HCT116 (cell line): ENCODE data around the gene IGSF3. TPM values are rescaled to one million over a fixed set of nuclear protein-coding genes. Genes with fewer than 3 reads are reported as not detected.
A peak's percentile ranks its signal among the peaks of the same experiment; 100 is the strongest.

Experiments used
- ATAC-seq: fragments of 200-7000 bp; cut with Tn5 transposase; 2 replicates; pipeline ENCODE4 v1.9.1; 2020; ENCODE audit warnings: mild to moderate bottlenecking, moderate library complexity
- BruUV-seq: library from RNA; stranded (reverse); fragments of 400-500 nt; replicated peaks from 2 replicates; lab custom pipeline; 2021; lab: Mats Ljungman, UMichigan
- CTCF ChIA-PET: fragments of 300-600 bp; sonication (Branson Sonifier 250); formaldehyde crosslinking; loops from one replicate; lab custom pipeline; 2021; ENCODE audit warnings: antibody characterized with exemption; lab: Charles Lee
- POLR2A ChIA-PET: fragments of 300-600, 350-600 bp; sonication (Branson Sonifier 250); formaldehyde crosslinking; loops from one replicate; lab custom pipeline; 2021; ENCODE audit warnings: antibody characterized with exemption; lab: Charles Lee
- RAD21 ChIA-PET, 2 experiments: fragments of 300-600 bp; sonication (Branson Sonifier 250); formaldehyde crosslinking; loops; one replicate each; lab custom pipeline; 2023; ENCODE audit warnings: low total read pairs in 2 of 2; ENCODE audit not compliant: uncharacterized antibody in 2 of 2, unreplicated experiment in 2 of 2, low non-redundant PET in 1 of 2; lab: Charles Lee
- DNase-seq: peaks from one replicate; pipeline ENCODE4 v3.0.0-alpha.2; 2010; ENCODE audit warnings: low read depth, low spot score
- H2AFZ ChIP-seq: fragments of 200-600 bp; shearing (Covaris generic), sonication (generic); 2 replicates; pipeline ENCODE4 v1.6.1; 2017; ENCODE audit warnings: low read depth, mixed run types, mixed read lengths, antibody characterized with exemption, low read length; ENCODE audit not compliant: poor library complexity, severe bottlenecking
- H3K27ac ChIP-seq: 2 replicates; pipeline ENCODE4 v1.5.1; 2012; ENCODE audit warnings: low read depth, low read length
- H3K27me3 ChIP-seq: fragments of 200-600 bp; sonication (generic); 2 replicates; pipeline ENCODE4 v1.6.1; 2016; ENCODE audit warnings: mixed run types, low read length, mixed read lengths; ENCODE audit not compliant: insufficient read depth
- H3K36me3 ChIP-seq, 2 experiments: fragments of 200-500 bp in 1 of 2; fragments of 200-600 bp in 1 of 2; sonication (Bioruptor generic) in 1 of 2; sonication (generic) in 1 of 2; 2 replicates each; pipeline versions ENCODE4 v1.5.1 to v1.6.1; 2014 to 2016; ENCODE audit warnings: low read length in 2 of 2, inconsistent platforms in 1 of 2, mixed read lengths in 1 of 2, mixed run types in 1 of 2; ENCODE audit not compliant: insufficient read depth in 2 of 2, control insufficient read depth in 1 of 2
- H3K4me1 ChIP-seq, 2 experiments: fragments of 200-600 bp in 1 of 2; sonication (generic) in 1 of 2; 2 replicates each; pipeline versions ENCODE4 v1.5.1 to v1.6.1; 2012 to 2017; ENCODE audit warnings: low read length in 2 of 2, inconsistent platforms in 1 of 2, mild to moderate bottlenecking in 1 of 2, mixed read lengths in 1 of 2, mixed run types in 1 of 2, moderate library complexity in 1 of 2; ENCODE audit not compliant: insufficient read depth in 2 of 2, control insufficient read depth in 1 of 2
- H3K4me2 ChIP-seq: fragments of 200-600 bp; sonication (generic); 2 replicates; pipeline ENCODE4 v1.6.1; 2017; ENCODE audit warnings: mixed run types, low read length, mixed read lengths
- H3K4me3 ChIP-seq, 2 experiments: fragments of 200-600 bp in 1 of 2; sonication (generic) in 1 of 2; replicated peaks in 1 of 2; 2 replicates each; pipeline ENCODE4 v1.5.1; 2011 to 2016; ENCODE audit warnings: low read length in 2 of 2, control low read depth in 1 of 2, low read depth in 1 of 2, mild to moderate bottlenecking in 1 of 2, mixed read lengths in 1 of 2, mixed run types in 1 of 2
- H3K79me2 ChIP-seq: fragments of 200-600 bp; sonication (generic); 2 replicates; pipeline ENCODE4 v1.6.1; 2017; ENCODE audit warnings: mild to moderate bottlenecking, mixed run types, low read length, moderate library complexity, mixed read lengths; ENCODE audit not compliant: insufficient read depth
- H3K9ac ChIP-seq: fragments of 200-600 bp; sonication (generic); 2 replicates; pipeline ENCODE4 v1.6.1; 2016; ENCODE audit warnings: low read length, mixed read lengths
- H3K9me2 ChIP-seq: fragments of 200-600 bp; sonication (generic), shearing (Covaris generic); 2 replicates; pipeline ENCODE4 v1.6.1; 2017; ENCODE audit warnings: mixed run types, mild to moderate bottlenecking, moderate library complexity; ENCODE audit not compliant: insufficient read depth
- H3K9me3 ChIP-seq, 2 experiments: fragments of 200-500 bp in 1 of 2; fragments of 200-600 bp in 1 of 2; sonication (Bioruptor generic) in 1 of 2; sonication (generic) in 1 of 2; 2 replicates each; pipeline ENCODE4 v1.6.1; 2014 to 2017; ENCODE audit warnings: low read length in 2 of 2, mixed read lengths in 2 of 2, inconsistent platforms in 1 of 2, low read depth in 1 of 2, mild to moderate bottlenecking in 1 of 2, mixed run types in 1 of 2, moderate library complexity in 1 of 2; ENCODE audit not compliant: control insufficient read depth in 1 of 2, insufficient read depth in 1 of 2
- H4K20me1 ChIP-seq: fragments of 200-600 bp; sonication (generic), shearing (Covaris generic); 2 replicates; pipeline ENCODE4 v1.6.1; 2017; ENCODE audit warnings: mixed run types, mild to moderate bottlenecking, moderate library complexity; ENCODE audit not compliant: insufficient read depth
- CBX3 ChIP-seq: IDR thresholded peaks from 2 replicates; pipeline ENCODE4 v1.6.1; 2012; ENCODE audit warnings: low read depth
- CEBPB ChIP-seq: IDR thresholded peaks from 2 replicates; pipeline ENCODE4 v1.6.1; 2012; ENCODE audit warnings: low read depth
- EGR1 ChIP-seq: IDR thresholded peaks from 2 replicates; pipeline ENCODE4 v1.6.1; 2012; ENCODE audit warnings: low read depth
- EZH2phosphoT487 ChIP-seq: fragments of 200-600 bp; IDR thresholded peaks from 2 replicates; pipeline ENCODE4 v1.6.1; 2018; ENCODE audit warnings: antibody characterized with exemption, borderline replicate concordance
- JUND ChIP-seq: IDR thresholded peaks from 2 replicates; pipeline ENCODE4 v1.6.1; 2012
- MAX ChIP-seq: IDR thresholded peaks from 2 replicates; pipeline ENCODE4 v1.6.1; 2012
- POLR2A ChIP-seq: IDR thresholded peaks from 2 replicates; pipeline ENCODE4 v1.7.0; 2011; ENCODE audit warnings: borderline replicate concordance; ENCODE audit not compliant: insufficient read depth, insufficient read length; ENCODE audit errors: extremely low read depth
- RAD21 ChIP-seq: IDR thresholded peaks from 2 replicates; pipeline ENCODE4 v1.6.1; 2012; ENCODE audit warnings: low read depth, mild to moderate bottlenecking
- SIN3A ChIP-seq: IDR thresholded peaks from 2 replicates; pipeline ENCODE4 v1.6.1; 2012; ENCODE audit warnings: low read depth
- SRF ChIP-seq: IDR thresholded peaks from 2 replicates; pipeline ENCODE4 v1.6.1; 2012; ENCODE audit warnings: low read depth
- ZNF274 ChIP-seq: fragments of 200-500 bp; sonication (Bioruptor generic); IDR thresholded peaks from 2 replicates; pipeline ENCODE4 v1.6.1; 2014; ENCODE audit warnings: mild to moderate bottlenecking, low read depth, low read length, inconsistent platforms
- intact Hi-C: fragments of 100-400 bp; cut with micrococcal nuclease; formaldehyde crosslinking; loops from 2 replicates; pipeline ENCODE4 v1.10.0; 2022
- total RNA-seq: library from RNA; stranded (reverse); gene quantifications from one replicate; pipeline ENCODE4 v1.2.1, GENCODE V29; 2021; ENCODE audit not compliant: unreplicated experiment
- TF ChIP-seq, protein P1 (sequence below): IDR thresholded peaks from 2 replicates; pipeline ENCODE4 v1.6.1; 2011; ENCODE audit warnings: mild to moderate bottlenecking, low read length, moderate library complexity; ENCODE audit not compliant: insufficient replicate concordance; ENCODE audit errors: extremely low read depth
- TF ChIP-seq, protein P2 (sequence below): IDR thresholded peaks from 2 replicates; pipeline ENCODE4 v1.6.1; 2012
- TF ChIP-seq, protein P3 (sequence below), 3 experiments: fragments of 200-600 bp in 1 of 3; sonication (generic) in 1 of 3; IDR thresholded peaks in 2 of 3; conservative IDR thresholded peaks in 1 of 3; 2 replicates each; pipeline ENCODE4 v1.5.1; 2012 to 2017; ENCODE audit warnings: low read depth in 2 of 3, low read length in 2 of 3, antibody characterized with exemption in 1 of 3, borderline replicate concordance in 1 of 3, control low read depth in 1 of 3, mild to moderate bottlenecking in 1 of 3, mixed read lengths in 1 of 3, mixed run types in 1 of 3, moderate library complexity in 1 of 3; ENCODE audit not compliant: insufficient read depth in 1 of 3

IGSF3 gene
- total RNA-seq, 1 experiment from 2014 or later, result 18.6 TPM

DNA sequence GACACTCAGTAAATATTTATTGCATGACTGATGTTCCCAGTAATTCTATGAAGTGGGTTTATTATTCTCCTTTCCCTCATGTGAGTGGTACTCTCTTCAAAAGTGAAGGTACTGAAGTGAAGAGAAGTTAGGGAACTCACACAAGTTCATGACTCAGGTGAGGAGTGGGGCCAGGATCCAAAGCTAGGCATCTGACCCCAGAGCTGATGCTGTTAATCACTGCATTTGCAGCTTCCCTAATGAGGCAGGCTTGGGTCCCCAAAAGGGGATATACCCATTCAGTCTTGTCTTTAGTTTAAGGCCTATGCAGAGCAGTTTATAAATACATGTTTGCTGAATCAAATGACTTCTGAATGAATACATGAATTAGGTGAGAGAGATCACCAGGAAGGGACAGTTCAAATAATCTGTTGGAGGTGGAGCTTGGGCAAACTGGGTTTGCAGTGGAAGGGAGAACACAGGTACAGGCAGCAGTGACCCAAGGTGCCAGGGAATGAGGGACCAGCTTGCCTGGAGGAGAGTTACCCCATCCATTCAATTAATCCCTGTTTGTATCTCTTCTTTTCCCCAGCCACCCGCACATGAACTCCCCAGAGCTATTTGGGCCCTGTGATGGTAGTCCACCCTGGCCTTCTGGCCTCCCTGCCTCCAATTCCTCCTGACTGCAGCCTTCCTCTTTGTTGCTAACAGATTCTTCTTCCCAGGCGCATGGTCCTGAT is 98.7 kb downstream of the IGSF3 start:
- no peaks in the 10 kb centered on the region for H4K20me1 ChIP-seq
- H3K4me3 ChIP-seq, result no peak overlapping the region
- H3K4me2 ChIP-seq, result peak overlapping the region; percentile 86
- CTCF ChIA-PET, result interaction anchor here (1.3 to 1.8 kb wide), 2 partner anchors 27 to 430 kb away, joined by 4 to 5 read pairs; no protein-coding TSS in a partner anchor
- H3K27ac ChIP-seq, result no peak overlapping the region
- POLR2A ChIA-PET, result no interaction called here
- ATAC-seq (no peak), DNase-seq (no peak)
- no peaks in the 10 kb centered on the region for H3K36me3 ChIP-seq
- TF ChIP-seq, protein P1, sequence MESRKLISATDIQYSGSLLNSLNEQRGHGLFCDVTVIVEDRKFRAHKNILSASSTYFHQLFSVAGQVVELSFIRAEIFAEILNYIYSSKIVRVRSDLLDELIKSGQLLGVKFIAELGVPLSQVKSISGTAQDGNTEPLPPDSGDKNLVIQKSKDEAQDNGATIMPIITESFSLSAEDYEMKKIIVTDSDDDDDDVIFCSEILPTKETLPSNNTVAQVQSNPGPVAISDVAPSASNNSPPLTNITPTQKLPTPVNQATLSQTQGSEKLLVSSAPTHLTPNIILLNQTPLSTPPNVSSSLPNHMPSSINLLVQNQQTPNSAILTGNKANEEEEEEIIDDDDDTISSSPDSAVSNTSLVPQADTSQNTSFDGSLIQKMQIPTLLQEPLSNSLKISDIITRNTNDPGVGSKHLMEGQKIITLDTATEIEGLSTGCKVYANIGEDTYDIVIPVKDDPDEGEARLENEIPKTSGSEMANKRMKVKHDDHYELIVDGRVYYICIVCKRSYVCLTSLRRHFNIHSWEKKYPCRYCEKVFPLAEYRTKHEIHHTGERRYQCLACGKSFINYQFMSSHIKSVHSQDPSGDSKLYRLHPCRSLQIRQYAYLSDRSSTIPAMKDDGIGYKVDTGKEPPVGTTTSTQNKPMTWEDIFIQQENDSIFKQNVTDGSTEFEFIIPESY, result no peak
- no peak for TF ChIP-seq ZNF274
- TF ChIP-seq CBX3, result no peak
- no peak for TF ChIP-seq SIN3A
- no peak for TF ChIP-seq JUND
- TF ChIP-seq CEBPB, result no peak
- no peak for TF ChIP-seq SRF
- no peak for TF ChIP-seq EZH2phosphoT487
- TF ChIP-seq, protein P2, sequence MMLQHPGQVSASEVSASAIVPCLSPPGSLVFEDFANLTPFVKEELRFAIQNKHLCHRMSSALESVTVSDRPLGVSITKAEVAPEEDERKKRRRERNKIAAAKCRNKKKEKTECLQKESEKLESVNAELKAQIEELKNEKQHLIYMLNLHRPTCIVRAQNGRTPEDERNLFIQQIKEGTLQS, result no peak
- no peak for TF ChIP-seq MAX
- no peak for TF ChIP-seq RAD21
- no peak for TF ChIP-seq POLR2A
- TF ChIP-seq, protein P3, sequence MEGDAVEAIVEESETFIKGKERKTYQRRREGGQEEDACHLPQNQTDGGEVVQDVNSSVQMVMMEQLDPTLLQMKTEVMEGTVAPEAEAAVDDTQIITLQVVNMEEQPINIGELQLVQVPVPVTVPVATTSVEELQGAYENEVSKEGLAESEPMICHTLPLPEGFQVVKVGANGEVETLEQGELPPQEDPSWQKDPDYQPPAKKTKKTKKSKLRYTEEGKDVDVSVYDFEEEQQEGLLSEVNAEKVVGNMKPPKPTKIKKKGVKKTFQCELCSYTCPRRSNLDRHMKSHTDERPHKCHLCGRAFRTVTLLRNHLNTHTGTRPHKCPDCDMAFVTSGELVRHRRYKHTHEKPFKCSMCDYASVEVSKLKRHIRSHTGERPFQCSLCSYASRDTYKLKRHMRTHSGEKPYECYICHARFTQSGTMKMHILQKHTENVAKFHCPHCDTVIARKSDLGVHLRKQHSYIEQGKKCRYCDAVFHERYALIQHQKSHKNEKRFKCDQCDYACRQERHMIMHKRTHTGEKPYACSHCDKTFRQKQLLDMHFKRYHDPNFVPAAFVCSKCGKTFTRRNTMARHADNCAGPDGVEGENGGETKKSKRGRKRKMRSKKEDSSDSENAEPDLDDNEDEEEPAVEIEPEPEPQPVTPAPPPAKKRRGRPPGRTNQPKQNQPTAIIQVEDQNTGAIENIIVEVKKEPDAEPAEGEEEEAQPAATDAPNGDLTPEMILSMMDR (IDR thresholded peaks at IDR 0.05 in 2 of 3, conservative IDR thresholded peaks at IDR 0.05 in 1 of 3; ENCODE audit: borderline replicate concordance in 1 of 3, insufficient read depth in 1 of 3, low read depth in 2 of 3, low read length in 2 of 3), result no peak
- no peak for TF ChIP-seq EGR1
- no peaks in the 10 kb centered on the region for H3K9me3 ChIP-seq
- peaks cover 49% of the 10 kb centered on the region for H3K79me2 ChIP-seq
- RAD21 ChIA-PET, result no interaction called here
- H3K9ac ChIP-seq, result no peak overlapping the region
- no peak overlapping the region for H2AFZ ChIP-seq
- intact Hi-C loops, result no loop called here
- peaks cover 27 to 44% of the 10 kb centered on the region in 2 experiments for H3K4me1 ChIP-seq
- no peaks in the 10 kb centered on the region for H3K27me3 ChIP-seq
- H3K9me2 ChIP-seq, result no peaks in the 10 kb centered on the region
- BruUV-seq, result no TSS peak
